Ovary (tissue), 3 donors: ENCODE measurements around the gene COL7A1.

Source experiments
- CTCF ChIP-seq, 3 donors: fragments of 450-650 bp in 2 of 3; fragments of 200-600 bp in 1 of 3; IDR thresholded peaks; one replicate each; pipeline versions ENCODE4 v1.5.1 to v1.8.0; 2016 to 2022; ENCODE audit warnings: antibody characterized with exemption in 3 of 3, mild to moderate bottlenecking in 1 of 3
- POLR2A ChIP-seq: fragments of 450-650 bp; IDR thresholded peaks from one replicate; pipeline ENCODE4 v1.6.1; 2017; ENCODE audit warnings: antibody characterized with exemption, mild to moderate bottlenecking, moderate library complexity
- donor health status: DM: no; HTN: no; CAD: no.

GRCh38 chr3:48581621-48582481 lies 13.3 kb downstream of the COL7A1 start:
- no peak for TF ChIP-seq CTCF (IDR thresholded peaks at IDR 0.05)
- no peak for TF ChIP-seq POLR2A
